GM23248 (cell line): ENCODE measurements around the gene BSPRY. TPM values are rescaled to one million over a fixed set of nuclear protein-coding genes. Genes with fewer than 3 reads are reported as not detected.
A peak's percentile ranks its signal among the peaks of the same experiment; 100 is the strongest.

Experiments used
- DNase-seq: peaks from one replicate; pipeline ENCODE4 v3.0.0-alpha.2; 2015
- H2AFZ ChIP-seq: fragments of 200-600 bp; sonication (generic); 2 replicates; pipeline ENCODE4 v1.6.1; 2016; ENCODE audit warnings: antibody characterized with exemption
- H3F3A ChIP-seq: fragments of 200-600 bp; sonication (generic); 2 replicates; pipeline ENCODE4 v1.6.1; 2016; ENCODE audit warnings: mild to moderate bottlenecking, antibody characterized with exemption, mixed run types; ENCODE audit not compliant: insufficient read depth
- H3K27ac ChIP-seq: fragments of 200-600 bp; sonication (generic); 2 replicates; pipeline ENCODE4 v1.5.1; 2016; ENCODE audit warnings: mild to moderate bottlenecking
- H3K27me3 ChIP-seq: fragments of 200-600 bp; sonication (generic); replicated peaks from 2 replicates; pipeline ENCODE4 v1.6.1; 2016; ENCODE audit warnings: mild to moderate bottlenecking; ENCODE audit not compliant: insufficient read depth
- H3K36me3 ChIP-seq: fragments of 200-600 bp; sonication (generic); 2 replicates; pipeline ENCODE4 v1.6.1; 2016; ENCODE audit warnings: low read depth, mild to moderate bottlenecking
- H3K4me1 ChIP-seq: fragments of 200-600 bp; sonication (generic); 2 replicates; pipeline ENCODE4 v1.6.1; 2016; ENCODE audit warnings: mild to moderate bottlenecking; ENCODE audit not compliant: insufficient read depth
- H3K4me2 ChIP-seq: fragments of 200-600 bp; sonication (generic); one replicate; pipeline ENCODE4 v1.6.1; 2016; ENCODE audit warnings: mild to moderate bottlenecking; ENCODE audit not compliant: unreplicated experiment
- H3K4me3 ChIP-seq: fragments of 200-600 bp; sonication (generic); 2 replicates; pipeline ENCODE4 v1.5.1; 2016; ENCODE audit warnings: mild to moderate bottlenecking
- H3K79me2 ChIP-seq: fragments of 200-600 bp; sonication (generic); 2 replicates; pipeline ENCODE4 v1.6.1; 2016; ENCODE audit warnings: mild to moderate bottlenecking; ENCODE audit not compliant: insufficient read depth
- H3K9ac ChIP-seq: fragments of 200-600 bp; sonication (generic); 2 replicates; pipeline ENCODE4 v1.6.1; 2016; ENCODE audit warnings: mild to moderate bottlenecking
- H3K9me2 ChIP-seq: fragments of 200-600 bp; sonication (generic); 2 replicates; pipeline ENCODE4 v1.6.1; 2016; ENCODE audit warnings: mixed run types, mild to moderate bottlenecking, moderate library complexity; ENCODE audit not compliant: insufficient read depth
- H3K9me3 ChIP-seq: fragments of 200-600 bp; sonication (generic); one replicate; pipeline ENCODE4 v1.6.1; 2017; ENCODE audit warnings: low read depth
- H4K20me1 ChIP-seq: fragments of 200-600 bp; sonication (generic); 2 replicates; pipeline ENCODE4 v1.6.0; 2016; ENCODE audit not compliant: insufficient read depth
- EZH2 ChIP-seq: fragments of 200-600 bp; sonication (generic); IDR thresholded peaks from 2 replicates; pipeline ENCODE4 v1.6.1; 2018; ENCODE audit warnings: antibody characterized with exemption, mild to moderate bottlenecking; ENCODE audit not compliant: insufficient read depth, poor library complexity, severe bottlenecking
- EZH2phosphoT487 ChIP-seq: fragments of 200-600 bp; sonication (generic); IDR thresholded peaks from 2 replicates; pipeline ENCODE4 v1.6.1; 2018; ENCODE audit warnings: antibody characterized with exemption, moderate library complexity, mild to moderate bottlenecking, low read depth; ENCODE audit not compliant: insufficient read depth
- WGBS, 2 experiments: methylation state at CpG; one replicate each; pipeline ENCODE4 v1.1.6; 2015 to 2017; ENCODE audit warnings: low lambda C conversion rate in 2 of 2, low coverage in 1 of 2; ENCODE audit errors: missing lambda C conversion rate in 2 of 2; 5-methylcytosine and 5-hydroxymethylcytosine counted together
- in situ Hi-C: fragments of 300-500 bp; cut with MboI; formaldehyde crosslinking; loops from 2 replicates; pipeline ENCODE4 v1.15.0; 2020
- polyA plus RNA-seq: library from polyadenylated mRNA; unstranded; fragments of >200 nt; fragmentation: Nextera tagmentation; extraction: Ambion mirVana; gene quantifications from 2 replicates; pipeline ENCODE4 v1.2.1, GENCODE V29; 2016
- total RNA-seq: library from RNA; depleted of rRNA; stranded (reverse); fragments of >200 nt; shearing (Covaris generic); gene quantifications from 2 replicates; pipeline ENCODE4 v1.2.3, GENCODE V29; 2014

BSPRY gene
- total and polyA plus RNA-seq, 2 experiments from 2014 or later, result not detected

GRCh38 chr9:113331780-113332179 lies 17.6 kb upstream of the BSPRY start:
- Histone ChIP-seq H3K9me3 (no peaks in the 10 kb centered on the region), H3K9ac (no peak overlapping the region), H3K79me2 (no peaks in the 10 kb centered on the region), H3K4me1 (no peaks in the 10 kb centered on the region), H3K27ac (no peak overlapping the region), H3K4me3 (no peak overlapping the region), H3K4me2 (no peak overlapping the region), H2AFZ (no peak overlapping the region), H3K9me2 (no peaks in the 10 kb centered on the region), H4K20me1 (no peaks in the 10 kb centered on the region), H3K36me3 (no peaks in the 10 kb centered on the region), H3F3A (no peaks in the 10 kb centered on the region), H3K27me3 (no peaks in the 10 kb centered on the region)
- 62 to 65% methylated on average over 4 of the region's 4 CpGs for WGBS, 2 experiments
- in situ Hi-C loops, result no loop called here
- DNase-seq, result no peak
- TF ChIP-seq EZH2 (no peak), EZH2phosphoT487 (no peak)

- H3F3A ChIP-seq, result no peaks in the 10 kb centered on the region
- H3K9me2 ChIP-seq, result no peaks in the 10 kb centered on the region
- no peak overlapping the region for H2AFZ ChIP-seq
- H3K27ac ChIP-seq, result no peak overlapping the region
- in situ Hi-C loops, result no loop called here
- peaks cover 8% of the 10 kb centered on the region for H3K4me1 ChIP-seq
- no peak overlapping the region for H3K9ac ChIP-seq
- H3K4me3 ChIP-seq, result no peak overlapping the region
- no peak for DNase-seq
- no peaks in the 10 kb centered on the region for H3K27me3 ChIP-seq
- WGBS, 2 experiments, result 91 to 96% methylated on average over 2 of the region's 2 CpGs
- no peak for TF ChIP-seq EZH2
- no peak for TF ChIP-seq EZH2phosphoT487
- no peaks in the 10 kb centered on the region for H3K36me3 ChIP-seq
- H3K79me2 ChIP-seq, result 0 out of 2 replicates have a peak, but pooled peaks cover 7% of the 10 kb centered on the region
- H3K9me3 ChIP-seq, result no peaks in the 10 kb centered on the region
- H3K4me2 ChIP-seq, result no peak overlapping the region
- no peaks in the 10 kb centered on the region for H4K20me1 ChIP-seq
Observed at GRCh38 chr9:113337714-113338113, 11.6 kb upstream of the BSPRY start.

GRCh38 chr9:113340011-113340699 lies 9.2 kb upstream of the BSPRY start, which contains the start of gene WDR31:
WDR31 (minus strand) TSS chr9:113340275; CDS start chr9:113332022, 8,253 bp downstream.
- DNase-seq, result peak; percentile 94
- Histone ChIP-seq H3K4me3 (peak within 1 kb of the TSS; percentile 82), H3K4me1 (peaks cover 8% of the 10 kb centered on the region), H3F3A (no peaks in the 10 kb centered on the region), H2AFZ (peak within 1 kb of the TSS; percentile 100), H3K79me2 (0 out of 2 replicates have a peak, but pooled peaks cover 7% of the 10 kb centered on the region), H3K9ac (peak within 1 kb of the TSS; percentile 78), H3K9me2 (no peaks in the 10 kb centered on the region), H3K27ac (peak within 1 kb of the TSS; percentile 63), H3K9me3 (no peaks in the 10 kb centered on the region), H4K20me1 (no peaks in the 10 kb centered on the region), H3K4me2 (peak within 1 kb of the TSS; percentile 99), H3K36me3 (no peaks in the 10 kb centered on the region), H3K27me3 (no peaks in the 10 kb centered on the region)
- 1 to 2% methylated on average over 36 to 44 of the region's 46 CpGs for WGBS, 2 experiments
- TF ChIP-seq EZH2phosphoT487 (no peak), EZH2 (no peak)
- in situ Hi-C loops, result no loop called here

GRCh38 chr9:113341712-113342410 lies 7.5 kb upstream of the BSPRY start:
- Histone ChIP-seq H2AFZ (no peak overlapping the region), H3F3A (no peaks in the 10 kb centered on the region), H3K27ac (no peak overlapping the region), H4K20me1 (no peaks in the 10 kb centered on the region), H3K27me3 (no peaks in the 10 kb centered on the region), H3K9me2 (no peaks in the 10 kb centered on the region), H3K9ac (no peak overlapping the region), H3K9me3 (no peaks in the 10 kb centered on the region), H3K4me2 (no peak overlapping the region), H3K79me2 (0 out of 2 replicates have a peak, but pooled peaks cover 7% of the 10 kb centered on the region), H3K4me1 (peaks cover 8% of the 10 kb centered on the region), H3K4me3 (no peak overlapping the region), H3K36me3 (no peaks in the 10 kb centered on the region)
- 65 to 68% methylated on average over 9 of the region's 9 CpGs for WGBS, 2 experiments
- no peak for DNase-seq
- TF ChIP-seq EZH2phosphoT487 (no peak), EZH2 (no peak)
- in situ Hi-C loops, result no loop called here
